Measurements from ENCODE around the gene ELP1.

- no peak for TF ChIP-seq ATF3 (CRISPR knock-in tag; conservative IDR thresholded peaks at IDR 0.05)
- TF ChIP-seq JUN (CRISPR knock-in tag; IDR thresholded peaks at IDR 0.05) = no peak
- TF ChIP-seq CTCF (IDR thresholded peaks at IDR 0.05) = no peak
- TF ChIP-seq PRDM15 (CRISPR knock-in tag; IDR thresholded peaks at IDR 0.05) = no peak
- no peak for TF ChIP-seq MAX (CRISPR knock-in tag; IDR thresholded peaks at IDR 0.05)
- TF ChIP-seq MLX (CRISPR knock-in tag; IDR thresholded peaks at IDR 0.05) = no peak
- TF ChIP-seq IRF2 (CRISPR knock-in tag; IDR thresholded peaks at IDR 0.05; ENCODE audit: borderline replicate concordance, low read depth) = no peak
- TF ChIP-seq ETV6 (CRISPR knock-in tag; IDR thresholded peaks at IDR 0.05) = no peak
- TF ChIP-seq ZNF317 (CRISPR knock-in tag; IDR thresholded peaks at IDR 0.05; ENCODE audit: borderline replicate concordance, low read depth) = no peak
- TF ChIP-seq E2F1 (CRISPR knock-in tag; IDR thresholded peaks at IDR 0.05) = no peak
- TF ChIP-seq OVOL2 (CRISPR knock-in tag; IDR thresholded peaks at IDR 0.05; ENCODE audit: borderline replicate concordance) = no peak
- TF ChIP-seq SP1 (CRISPR knock-in tag; conservative IDR thresholded peaks at IDR 0.05) = no peak
- no peak for TF ChIP-seq AR (CRISPR knock-in tag; IDR thresholded peaks at IDR 0.05)
- no peak for TF ChIP-seq NR1H2 (CRISPR knock-in tag; IDR thresholded peaks at IDR 0.05)
Measured at GRCh38 chr9:108889649-108890067, 44.3 kb downstream of the ELP1 start.

All from WTC11 (cell line).